Measurements from ENCODE around the gene PDE6D.

- TF ChIP-seq, protein P1, sequence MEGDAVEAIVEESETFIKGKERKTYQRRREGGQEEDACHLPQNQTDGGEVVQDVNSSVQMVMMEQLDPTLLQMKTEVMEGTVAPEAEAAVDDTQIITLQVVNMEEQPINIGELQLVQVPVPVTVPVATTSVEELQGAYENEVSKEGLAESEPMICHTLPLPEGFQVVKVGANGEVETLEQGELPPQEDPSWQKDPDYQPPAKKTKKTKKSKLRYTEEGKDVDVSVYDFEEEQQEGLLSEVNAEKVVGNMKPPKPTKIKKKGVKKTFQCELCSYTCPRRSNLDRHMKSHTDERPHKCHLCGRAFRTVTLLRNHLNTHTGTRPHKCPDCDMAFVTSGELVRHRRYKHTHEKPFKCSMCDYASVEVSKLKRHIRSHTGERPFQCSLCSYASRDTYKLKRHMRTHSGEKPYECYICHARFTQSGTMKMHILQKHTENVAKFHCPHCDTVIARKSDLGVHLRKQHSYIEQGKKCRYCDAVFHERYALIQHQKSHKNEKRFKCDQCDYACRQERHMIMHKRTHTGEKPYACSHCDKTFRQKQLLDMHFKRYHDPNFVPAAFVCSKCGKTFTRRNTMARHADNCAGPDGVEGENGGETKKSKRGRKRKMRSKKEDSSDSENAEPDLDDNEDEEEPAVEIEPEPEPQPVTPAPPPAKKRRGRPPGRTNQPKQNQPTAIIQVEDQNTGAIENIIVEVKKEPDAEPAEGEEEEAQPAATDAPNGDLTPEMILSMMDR (IDR thresholded peaks at IDR 0.05; ENCODE audit: low read depth, low read length) = no peak
- no peak for TF ChIP-seq EZH2phosphoT487 (IDR thresholded peaks at IDR 0.05; ENCODE audit: low read depth)
Measured at GRCh38 chr2:231726276-231726675, 54.8 kb downstream of the PDE6D start.

All from OCI-LY3 (cell line).